MCF 10A (cell line): ENCODE results near the gene FARP1. TPM values are rescaled to one million over a fixed set of nuclear protein-coding genes. Genes with fewer than 3 reads are reported as not detected.

Experiments
- BruUV-seq: library from RNA; stranded (reverse); fragments of 400-500 nt; replicated peaks from 2 replicates; lab custom pipeline; 2021; lab: Mats Ljungman, UMichigan
- CTCF ChIA-PET: fragments of 300-600 bp; sonication (Branson Sonifier 250); formaldehyde crosslinking; extraction: SDS; loops from one replicate; lab custom pipeline; 2021; ENCODE audit warnings: antibody characterized with exemption, inconsistent platforms; lab: Yijun Ruan, JAX
- POLR2A ChIA-PET: fragments of 300-600, 350-650 bp; sonication (Branson Sonifier 250); formaldehyde crosslinking; extraction: SDS; loops from one replicate; lab custom pipeline; 2020; ENCODE audit warnings: antibody characterized with exemption, inconsistent platforms; lab: Yijun Ruan, JAX
- DNase-seq: peaks from one replicate; pipeline ENCODE4 v3.0.0-alpha.2; 2018; ENCODE audit not compliant: unreplicated experiment
- H3K27ac Mint-ChIP-seq: one replicate; pipeline ENCODE4 v1.8.0; 2022; ENCODE audit warnings: mild to moderate bottlenecking, low read depth, mixed read lengths; ENCODE audit not compliant: unreplicated experiment
- H3K27me3 Mint-ChIP-seq: one replicate; pipeline ENCODE4 v1.8.0; 2022; ENCODE audit warnings: mixed read lengths; ENCODE audit not compliant: insufficient read depth, unreplicated experiment
- H3K36me3 Mint-ChIP-seq: one replicate; pipeline ENCODE4 v1.8.0; 2022; ENCODE audit warnings: mild to moderate bottlenecking, moderate library complexity, mixed read lengths; ENCODE audit not compliant: insufficient read depth, unreplicated experiment
- H3K4me1 Mint-ChIP-seq: one replicate; pipeline ENCODE4 v1.8.0; 2022; ENCODE audit warnings: mixed read lengths; ENCODE audit not compliant: insufficient read depth, unreplicated experiment
- H3K4me3 Mint-ChIP-seq: one replicate; pipeline ENCODE4 v1.8.0; 2022; ENCODE audit warnings: mild to moderate bottlenecking, moderate library complexity, mixed read lengths; ENCODE audit not compliant: unreplicated experiment
- H3K9me3 Mint-ChIP-seq: one replicate; pipeline ENCODE4 v1.8.0; 2022; ENCODE audit warnings: mixed read lengths; ENCODE audit not compliant: unreplicated experiment
- CTCF ChIP-seq: fragments of 200-600 bp; IDR thresholded peaks from one replicate; pipeline ENCODE4 v1.8.0; 2022; ENCODE audit warnings: antibody characterized with exemption, mild to moderate bottlenecking; ENCODE audit not compliant: unreplicated experiment
- intact Hi-C: fragments of 100-400 bp; cut with micrococcal nuclease; formaldehyde crosslinking; loops from 2 replicates; pipeline ENCODE4 v1.14.1; 2022
- total RNA-seq: library from RNA; stranded (reverse); gene quantifications from 2 replicates; pipeline ENCODE4 v1.2.3, GENCODE V29; 2022

FARP1 gene
- total RNA-seq, 1 experiment from 2014 or later = 30.1 TPM

DNA sequence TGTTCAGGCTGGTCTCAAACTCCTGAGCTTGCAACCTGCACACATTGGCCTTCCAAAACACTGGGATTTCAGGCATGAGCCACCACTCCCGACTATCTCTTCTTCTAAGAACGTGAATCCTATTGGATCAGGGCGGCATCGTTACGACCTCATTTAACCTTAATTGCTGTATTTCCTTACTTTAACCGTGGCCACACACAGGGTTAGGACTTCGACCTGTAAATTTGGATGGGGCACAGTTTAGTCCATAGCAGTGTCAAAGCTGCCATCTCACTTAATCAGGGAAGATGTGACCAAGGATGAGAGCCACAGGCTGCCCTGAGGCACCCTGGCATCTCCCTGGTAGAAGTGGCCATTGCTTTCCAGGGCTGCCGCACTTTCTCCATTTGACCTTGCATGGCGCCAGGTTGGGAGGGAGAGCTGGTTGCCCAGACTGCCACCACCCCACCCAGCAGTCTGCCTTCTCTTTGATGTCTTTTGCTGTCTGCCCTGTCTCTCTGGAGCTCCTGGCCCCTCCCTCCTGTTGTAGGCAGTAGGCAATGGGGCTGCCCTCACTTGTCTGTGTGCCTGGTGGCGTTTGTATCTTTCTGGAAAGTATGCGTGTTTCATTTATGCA, 175.5 kb downstream of the FARP1 start:
- no peak overlapping the region for H3K4me3 Mint-ChIP-seq
- no peaks in the 10 kb centered on the region for H3K36me3 Mint-ChIP-seq
- CTCF ChIA-PET = interaction anchor here (0.5 to 0.7 kb wide), 2 partner anchors 26 to 525 kb away, joined by 3 read pairs; no protein-coding TSS in a partner anchor
- no peak overlapping the region for H3K27ac Mint-ChIP-seq
- POLR2A ChIA-PET = no interaction called here
- intact Hi-C loops = no loop called here
- no peaks in the 10 kb centered on the region for H3K9me3 Mint-ChIP-seq
- H3K4me1 Mint-ChIP-seq = no peaks in the 10 kb centered on the region
- BruUV-seq = no TSS peak
- TF ChIP-seq CTCF = no peak
- DNase-seq = no peak
- H3K27me3 Mint-ChIP-seq = no peaks in the 10 kb centered on the region

DNA sequence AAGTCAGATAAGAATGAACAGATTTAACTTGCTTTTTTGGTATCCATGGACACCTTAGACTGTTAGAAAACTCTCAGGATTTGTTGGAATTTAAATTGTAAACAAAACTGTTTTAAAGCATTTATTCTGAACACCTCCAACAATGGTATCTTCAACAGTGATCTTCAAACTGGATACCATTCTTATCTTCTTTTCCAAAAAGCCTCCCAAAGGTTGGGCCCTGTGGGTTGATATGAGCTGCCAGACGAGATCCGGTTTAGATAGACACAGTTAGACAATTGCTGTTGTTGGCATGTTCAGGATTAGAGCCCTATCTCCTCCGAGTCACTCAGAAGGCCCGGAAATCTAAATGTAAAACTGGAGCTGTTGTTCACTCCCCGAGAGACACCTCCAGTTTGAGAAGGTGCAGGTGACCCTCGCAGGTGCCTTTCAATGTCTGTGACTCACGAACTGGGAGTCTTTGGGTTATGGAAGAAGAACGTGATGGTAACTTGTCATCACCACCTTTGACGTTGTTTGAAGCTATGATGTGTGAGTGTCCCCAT, 177.7 kb downstream of the FARP1 start:
- Mint-ChIP-seq H3K27ac (no peak overlapping the region), H3K4me3 (no peak overlapping the region), H3K36me3 (no peaks in the 10 kb centered on the region), H3K27me3 (no peaks in the 10 kb centered on the region), H3K9me3 (no peaks in the 10 kb centered on the region), H3K4me1 (no peaks in the 10 kb centered on the region)
- no peak for DNase-seq
- ChIA-PET POLR2A (no interaction called here), CTCF (no interaction called here)
- no TSS peak for BruUV-seq
- intact Hi-C loops = no loop called here
- no peak for TF ChIP-seq CTCF

DNA sequence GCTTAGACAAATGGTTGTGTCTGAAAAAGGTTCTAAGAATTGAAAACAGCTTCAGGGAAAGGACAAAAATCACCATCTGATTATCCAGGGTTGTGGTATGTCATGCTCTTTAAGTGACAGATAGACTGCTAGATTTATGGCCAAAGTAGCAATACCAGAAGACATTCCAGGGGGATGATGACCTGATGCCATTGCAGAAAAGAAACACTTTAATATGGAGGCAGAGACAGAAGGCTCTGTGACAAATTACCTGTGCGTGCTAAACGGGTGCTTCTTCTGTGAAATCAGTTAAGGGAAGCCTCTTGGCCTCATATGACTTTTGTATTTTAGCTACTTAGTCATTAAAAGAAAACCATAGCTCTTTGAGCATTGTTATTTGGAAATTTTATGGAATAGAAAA, 178.5 kb downstream of the FARP1 start:
- Mint-ChIP-seq H3K4me1 (no peaks in the 10 kb centered on the region), H3K27me3 (no peaks in the 10 kb centered on the region), H3K36me3 (no peaks in the 10 kb centered on the region), H3K9me3 (no peaks in the 10 kb centered on the region), H3K4me3 (no peak overlapping the region), H3K27ac (no peak overlapping the region)
- DNase-seq = no peak
- ChIA-PET CTCF (interaction anchor here (1.1 kb wide), 1 partner anchor 465 kb away, joined by 3 read pairs; no protein-coding TSS in a partner anchor), POLR2A (interaction anchor here (0.6 to 0.7 kb wide), 2 partner anchors 102 to 202 kb away, joined by 3 read pairs; no protein-coding TSS in a partner anchor)
- TF ChIP-seq CTCF = no peak
- BruUV-seq = no TSS peak
- intact Hi-C loops = no loop called here

DNA sequence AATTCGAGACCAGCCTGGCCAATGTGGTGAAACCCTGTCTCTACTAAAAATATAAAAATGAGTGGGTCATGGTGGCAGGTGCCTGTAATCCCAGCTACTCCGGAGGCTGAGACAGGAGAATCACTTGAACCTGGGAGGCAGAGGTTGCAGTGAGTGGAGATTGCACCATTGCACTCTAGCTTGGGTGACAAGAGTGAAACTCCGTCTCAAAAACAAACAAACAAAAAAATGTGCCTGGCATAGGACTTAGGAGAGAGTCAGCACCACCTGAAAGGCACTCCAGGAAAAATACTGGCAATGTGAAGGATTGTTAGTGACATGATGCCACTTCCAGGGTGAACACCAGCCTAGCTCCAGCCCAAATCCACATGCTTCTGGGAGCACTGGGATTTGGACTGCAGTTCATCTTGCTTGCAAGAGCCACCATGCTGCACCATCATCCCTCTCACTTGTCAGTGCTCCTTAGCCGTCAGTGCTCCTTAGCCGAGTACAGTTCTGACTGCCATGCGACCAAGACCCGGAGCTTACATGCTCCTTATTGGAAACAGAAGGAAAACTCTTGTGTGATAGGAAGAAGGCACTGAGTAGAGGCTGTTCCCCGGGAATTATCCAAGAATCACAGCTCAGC, 179.3 kb downstream of the FARP1 start:
- no peak for TF ChIP-seq CTCF
- Mint-ChIP-seq H3K4me1 (no peaks in the 10 kb centered on the region), H3K4me3 (no peak overlapping the region), H3K36me3 (no peaks in the 10 kb centered on the region), H3K9me3 (no peaks in the 10 kb centered on the region), H3K27me3 (no peaks in the 10 kb centered on the region), H3K27ac (no peak overlapping the region)
- BruUV-seq = no TSS peak
- no peak for DNase-seq
- CTCF ChIA-PET = interaction anchor here (1.1 kb wide), 1 partner anchor 466 kb away, joined by 3 read pairs; no protein-coding TSS in a partner anchor
- intact Hi-C loops = no loop called here
- POLR2A ChIA-PET = interaction anchor here (0.7 kb wide), 1 partner anchor 103 kb away, joined by 3 read pairs; no protein-coding TSS in a partner anchor
